ENCODE data around the gene TMX1. TPM values are rescaled to one million over a fixed set of nuclear protein-coding genes. Genes with fewer than 3 reads are reported as not detected.

The TMX1 gene
- total and polyA plus RNA-seq, 12 donors: 4.0 to 14.5 (median 6.6) TPM

DNA sequence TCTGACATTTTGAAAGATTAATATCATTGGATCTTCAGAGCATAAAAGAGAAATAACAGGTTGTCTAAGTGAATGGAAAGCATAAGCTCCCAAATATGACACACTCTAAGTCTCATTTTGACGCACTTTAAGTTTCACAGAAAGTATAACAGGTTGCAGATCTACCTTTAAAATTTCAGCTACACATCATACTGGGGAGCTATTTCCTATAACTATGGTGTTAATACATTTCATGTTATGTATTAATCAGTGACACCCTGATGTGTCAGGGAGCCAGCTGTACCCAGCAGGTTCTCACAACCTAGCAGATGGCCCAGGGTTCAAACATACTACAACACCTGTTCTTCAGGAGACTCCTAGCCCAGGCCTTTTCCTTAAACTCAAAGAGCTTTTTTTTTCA lies 31.1 kb upstream of the TMX1 start:
- 92 to 98% methylated on average over 1 of the region's 1 CpG for WGBS, 2 donors
- H3K27ac ChIP-seq: no peak overlapping the region
- DNase-seq (no peak), ATAC-seq (no peak)
- no peaks in the 10 kb centered on the region for H3K9me3 ChIP-seq
- TF ChIP-seq, protein P1, sequence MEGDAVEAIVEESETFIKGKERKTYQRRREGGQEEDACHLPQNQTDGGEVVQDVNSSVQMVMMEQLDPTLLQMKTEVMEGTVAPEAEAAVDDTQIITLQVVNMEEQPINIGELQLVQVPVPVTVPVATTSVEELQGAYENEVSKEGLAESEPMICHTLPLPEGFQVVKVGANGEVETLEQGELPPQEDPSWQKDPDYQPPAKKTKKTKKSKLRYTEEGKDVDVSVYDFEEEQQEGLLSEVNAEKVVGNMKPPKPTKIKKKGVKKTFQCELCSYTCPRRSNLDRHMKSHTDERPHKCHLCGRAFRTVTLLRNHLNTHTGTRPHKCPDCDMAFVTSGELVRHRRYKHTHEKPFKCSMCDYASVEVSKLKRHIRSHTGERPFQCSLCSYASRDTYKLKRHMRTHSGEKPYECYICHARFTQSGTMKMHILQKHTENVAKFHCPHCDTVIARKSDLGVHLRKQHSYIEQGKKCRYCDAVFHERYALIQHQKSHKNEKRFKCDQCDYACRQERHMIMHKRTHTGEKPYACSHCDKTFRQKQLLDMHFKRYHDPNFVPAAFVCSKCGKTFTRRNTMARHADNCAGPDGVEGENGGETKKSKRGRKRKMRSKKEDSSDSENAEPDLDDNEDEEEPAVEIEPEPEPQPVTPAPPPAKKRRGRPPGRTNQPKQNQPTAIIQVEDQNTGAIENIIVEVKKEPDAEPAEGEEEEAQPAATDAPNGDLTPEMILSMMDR (IDR thresholded peaks at IDR 0.05): no peak
- H3K36me3 ChIP-seq: no peaks in the 10 kb centered on the region
- intact Hi-C loops (cut with DNase I): loop anchor here in 2 of 10 donors (10.0 kb wide), 2 partner anchors 234 to 244 kb away; no protein-coding TSS in a partner anchor
- H3K27me3 ChIP-seq: peaks cover 0 to 3% (median 0%) of the 10 kb centered on the region in 7 donors
- H3K4me3 ChIP-seq: no peak overlapping the region
- no peaks in the 10 kb centered on the region for H3K4me1 ChIP-seq

DNA sequence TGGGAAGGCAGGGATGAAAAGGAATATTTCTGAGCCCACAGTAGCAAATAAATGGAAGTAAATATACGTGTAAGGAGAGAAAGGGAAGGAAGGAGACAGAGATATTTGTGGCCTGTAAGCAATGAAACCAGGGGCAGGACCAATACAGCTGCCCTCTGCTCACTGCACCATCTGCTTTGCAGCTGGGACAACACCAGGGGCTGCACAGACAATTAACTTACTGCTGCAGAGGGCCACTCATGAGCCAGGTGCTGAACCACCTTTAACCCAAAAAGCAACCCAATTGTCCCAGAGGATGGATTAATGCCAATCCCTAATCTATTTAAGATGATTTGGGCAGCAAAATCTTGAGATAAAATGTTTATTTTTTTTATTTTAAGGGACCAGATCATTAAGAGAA lies 30.6 kb upstream of the TMX1 start:
- Histone ChIP-seq H3K4me1 (no peaks in the 10 kb centered on the region), H3K9me3 (peaks cover 0 to 2% (median 0%) of the 10 kb centered on the region in 11 donors), H3K36me3 (no peaks in the 10 kb centered on the region), H3K4me3 (no peak overlapping the region), H3K27me3 (peaks cover 0 to 3% (median 0%) of the 10 kb centered on the region in 7 donors), H3K27ac (no peak overlapping the region)
- TF ChIP-seq, protein P1 (IDR thresholded peaks at IDR 0.05): no peak
- 56 to 71% methylated on average over 1 of the region's 1 CpG for WGBS, 2 donors
- intact Hi-C loops (cut with DNase I): loop anchor here in 2 of 10 donors (10.0 kb wide), 2 partner anchors 235 to 245 kb away; no protein-coding TSS in a partner anchor
- DNase-seq (no peak), ATAC-seq (no peak)

DNA sequence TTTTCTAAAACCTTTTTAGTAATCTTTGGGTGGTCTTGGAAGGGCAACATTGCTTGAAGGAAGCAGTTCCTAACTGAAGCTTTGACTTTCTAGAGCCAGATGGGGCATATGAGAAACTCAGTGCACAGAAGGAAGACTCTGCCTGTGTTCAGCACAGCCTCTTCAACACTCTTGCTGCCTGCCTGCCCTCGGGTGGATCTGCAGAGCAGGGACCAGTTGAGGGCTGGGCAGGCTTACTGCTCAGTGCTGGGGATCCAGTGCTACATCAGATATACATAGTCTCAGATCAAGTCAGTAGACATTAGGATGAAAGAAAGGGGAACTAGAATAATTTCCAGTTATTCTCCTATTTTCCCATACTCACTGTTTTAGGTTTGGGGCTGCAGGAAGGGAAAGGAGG lies 29.5 kb upstream of the TMX1 start:
- WGBS, 2 donors: 43 to 45% methylated on average over 1 of the region's 1 CpG
- Histone ChIP-seq H3K27ac (no peak overlapping the region), H3K4me3 (no peak overlapping the region), H3K36me3 (no peaks in the 10 kb centered on the region), H3K9me3 (peaks cover 0 to 7% (median 0%) of the 10 kb centered on the region in 11 donors), H3K27me3 (peaks cover 0 to 3% (median 0%) of the 10 kb centered on the region in 7 donors), H3K4me1 (no peaks in the 10 kb centered on the region)
- DNase-seq (no peak), ATAC-seq (no peak)
- TF ChIP-seq, protein P1 (IDR thresholded peaks at IDR 0.05): no peak
- intact Hi-C loops (cut with DNase I): loop anchor here in 2 of 10 donors (10.0 kb wide), 2 partner anchors 106 to 256 kb away; no protein-coding TSS in a partner anchor

DNA sequence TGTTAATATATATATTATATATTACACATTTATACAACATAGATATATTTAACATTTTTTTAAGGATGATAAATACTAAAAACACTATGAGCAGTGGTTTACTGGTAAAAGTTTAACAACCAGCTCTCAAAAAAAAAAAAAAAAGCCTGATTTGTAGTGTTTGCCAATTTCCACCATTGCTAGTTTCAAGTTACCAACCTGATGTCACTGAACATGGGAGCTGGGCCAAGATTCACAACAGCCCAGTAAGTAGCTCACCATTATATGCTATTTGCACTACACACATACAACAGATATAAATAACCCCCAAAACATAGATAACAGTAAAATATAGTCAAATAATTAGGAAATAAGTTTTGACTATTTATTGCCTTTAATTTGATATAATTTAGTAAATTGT lies 28.9 kb upstream of the TMX1 start:
- ATAC-seq (no peak), DNase-seq (no peak)
- Histone ChIP-seq H3K27me3 (peaks cover 0 to 3% (median 0%) of the 10 kb centered on the region in 7 donors), H3K4me3 (no peak overlapping the region), H3K36me3 (no peaks in the 10 kb centered on the region), H3K9me3 (peaks cover 0 to 7% (median 0%) of the 10 kb centered on the region in 11 donors), H3K27ac (no peak overlapping the region), H3K4me1 (no peaks in the 10 kb centered on the region)
- TF ChIP-seq, protein P1 (IDR thresholded peaks at IDR 0.05): no peak
- intact Hi-C loops (cut with DNase I): loop anchor here in 2 of 10 donors (10.0 kb wide), 2 partner anchors 106 to 256 kb away; no protein-coding TSS in a partner anchor
